ENCODE measurements around the gene PRKCA. TPM values are rescaled to one million over a fixed set of nuclear protein-coding genes. Genes with fewer than 3 reads are reported as not detected.

PRKCA gene
- total and polyA plus RNA-seq, 12 donors = 1.6 to 27.6 (median 10.5) TPM

DNA sequence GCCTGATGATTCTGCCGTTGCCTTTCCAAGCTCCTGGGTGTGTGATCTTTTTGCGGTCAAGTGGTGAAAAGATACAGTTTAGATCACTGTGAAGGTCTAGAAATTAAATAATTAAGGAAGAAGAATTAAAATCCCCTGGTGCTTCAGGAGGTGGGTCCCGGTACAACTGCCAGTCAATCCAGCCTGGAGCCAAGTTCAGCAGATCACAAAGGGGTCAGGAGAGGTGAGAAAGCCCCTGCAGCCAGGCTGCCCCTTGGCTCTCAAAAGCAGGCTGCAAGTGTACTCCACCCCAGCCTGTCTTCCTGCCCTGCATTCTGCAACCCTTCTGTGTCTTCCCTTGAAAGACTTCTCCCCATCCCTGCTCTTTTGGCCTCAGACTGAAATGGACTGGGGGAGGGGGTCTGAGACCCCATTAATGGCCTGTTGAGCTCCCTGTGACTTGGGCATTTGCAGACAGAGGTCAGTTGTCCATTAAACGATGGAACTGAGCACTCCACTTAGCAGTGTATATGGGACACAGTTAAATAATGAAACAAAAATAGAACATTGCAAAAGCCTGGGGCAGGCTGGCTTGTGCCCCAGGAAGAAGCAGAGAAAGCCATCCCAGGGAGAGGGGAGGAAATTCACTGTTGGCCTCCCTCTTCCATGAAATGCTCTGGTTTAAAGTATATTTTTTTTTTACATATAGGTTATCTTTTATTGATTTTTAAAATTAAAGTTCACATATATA lies 547.6 kb downstream of the PRKCA start:
- H3K9me3 ChIP-seq = peaks cover 0 to 18% (median 0%) of the 10 kb centered on the region in 11 donors

DNA sequence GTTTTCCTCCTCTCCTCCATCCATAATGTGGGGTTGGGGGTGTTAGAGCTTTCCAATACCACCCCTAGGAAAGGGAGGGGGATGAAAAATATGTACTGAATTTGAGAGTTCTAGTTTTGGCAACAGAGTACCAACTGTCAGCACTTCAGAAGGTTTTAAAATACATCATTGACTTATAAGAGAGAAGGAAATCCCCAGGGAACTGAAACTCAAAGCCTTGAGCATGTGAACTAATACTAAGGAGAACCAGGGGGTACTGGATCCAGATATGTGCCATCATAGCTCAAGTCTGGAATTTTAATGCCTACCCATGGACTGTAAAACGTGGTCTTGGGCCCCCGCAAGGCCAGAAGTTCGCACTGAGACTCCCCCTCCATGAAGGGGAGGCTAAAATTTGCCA lies 548.3 kb downstream of the PRKCA start:
- Histone ChIP-seq H3K27ac (peak overlapping the region in 2 of 10 donors; percentile 5 to 7), H3K36me3 (no peaks in the 10 kb centered on the region), H3K27me3 (no peaks in the 10 kb centered on the region), H3K4me3 (no peak overlapping the region), H3K4me1 (peaks cover 0 to 16% (median 5%) of the 10 kb centered on the region in 9 donors), H3K9me3 (peaks cover 0 to 23% (median 0%) of the 10 kb centered on the region in 11 donors)
- DNase-seq = no peak
- 68 to 83% methylated on average over 3 of the region's 3 CpGs for WGBS, 2 donors
- intact Hi-C loops (cut with DNase I) = no loop called here
- TF ChIP-seq, protein P1, sequence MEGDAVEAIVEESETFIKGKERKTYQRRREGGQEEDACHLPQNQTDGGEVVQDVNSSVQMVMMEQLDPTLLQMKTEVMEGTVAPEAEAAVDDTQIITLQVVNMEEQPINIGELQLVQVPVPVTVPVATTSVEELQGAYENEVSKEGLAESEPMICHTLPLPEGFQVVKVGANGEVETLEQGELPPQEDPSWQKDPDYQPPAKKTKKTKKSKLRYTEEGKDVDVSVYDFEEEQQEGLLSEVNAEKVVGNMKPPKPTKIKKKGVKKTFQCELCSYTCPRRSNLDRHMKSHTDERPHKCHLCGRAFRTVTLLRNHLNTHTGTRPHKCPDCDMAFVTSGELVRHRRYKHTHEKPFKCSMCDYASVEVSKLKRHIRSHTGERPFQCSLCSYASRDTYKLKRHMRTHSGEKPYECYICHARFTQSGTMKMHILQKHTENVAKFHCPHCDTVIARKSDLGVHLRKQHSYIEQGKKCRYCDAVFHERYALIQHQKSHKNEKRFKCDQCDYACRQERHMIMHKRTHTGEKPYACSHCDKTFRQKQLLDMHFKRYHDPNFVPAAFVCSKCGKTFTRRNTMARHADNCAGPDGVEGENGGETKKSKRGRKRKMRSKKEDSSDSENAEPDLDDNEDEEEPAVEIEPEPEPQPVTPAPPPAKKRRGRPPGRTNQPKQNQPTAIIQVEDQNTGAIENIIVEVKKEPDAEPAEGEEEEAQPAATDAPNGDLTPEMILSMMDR (IDR thresholded peaks at IDR 0.05) = no peak
- peak in 1 of 8 donors; percentile 33 for ATAC-seq

More for the DNA sequence above, 547.6 kb downstream of the PRKCA start:
- no peaks in the 10 kb centered on the region for H3K36me3 ChIP-seq
- TF ChIP-seq, protein P1 (IDR thresholded peaks at IDR 0.05) = no peak
- peaks cover 0 to 16% (median 5%) of the 10 kb centered on the region in 9 donors for H3K4me1 ChIP-seq
- WGBS, 2 donors = 71 to 73% methylated on average over 4 of the region's 4 CpGs
- peak overlapping the region in 4 of 10 donors; percentile 35 to 55 (median 46) for H3K27ac ChIP-seq
- DNase-seq (no peak), ATAC-seq (peak; percentile 75 to 99 (median 90))
- intact Hi-C loops (cut with DNase I) = no loop called here
- H3K27me3 ChIP-seq = peaks cover 0 to under 1% (median 0%) of the 10 kb centered on the region in 7 donors
- no peak overlapping the region for H3K4me3 ChIP-seq

DNA sequence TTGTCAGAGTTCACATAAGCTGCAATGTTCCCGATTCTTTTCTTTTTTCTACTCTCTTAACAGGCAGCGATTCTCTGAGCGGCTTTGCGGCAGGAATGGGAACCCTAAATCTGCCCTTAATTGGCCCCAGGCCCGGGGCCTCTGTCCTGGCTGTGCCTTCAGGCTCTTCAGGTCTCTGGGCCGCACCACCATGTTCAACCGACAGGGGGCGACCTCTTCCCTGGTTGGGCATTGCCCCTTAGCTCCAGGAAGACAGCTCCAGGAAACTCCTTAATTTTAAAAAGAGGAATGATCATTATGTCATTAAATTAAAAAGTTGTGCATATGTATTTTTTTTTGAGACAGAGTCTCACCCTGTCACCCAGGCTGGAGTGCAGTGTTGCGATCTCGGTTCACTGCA lies 552.8 kb downstream of the PRKCA start:
- DNase-seq (no peak), ATAC-seq (no peak)
- H3K27me3 ChIP-seq = peaks cover 0 to 8% (median 0%) of the 10 kb centered on the region in 7 donors
- peaks cover 0 to 8% (median under 1%) of the 10 kb centered on the region in 9 donors for H3K4me1 ChIP-seq
- WGBS, 2 donors = 69 to 71% methylated on average over 10 of the region's 10 CpGs
- peaks cover 0 to 21% (median 0%) of the 10 kb centered on the region in 11 donors for H3K9me3 ChIP-seq
- H3K36me3 ChIP-seq = no peaks in the 10 kb centered on the region
- no peak overlapping the region for H3K27ac ChIP-seq
- TF ChIP-seq, protein P1 (IDR thresholded peaks at IDR 0.05) = peak in 4 of 9 donors; percentile 14 to 39 (median 20)
- intact Hi-C loops (cut with DNase I) = no loop called here
- H3K4me3 ChIP-seq = no peak overlapping the region

DNA sequence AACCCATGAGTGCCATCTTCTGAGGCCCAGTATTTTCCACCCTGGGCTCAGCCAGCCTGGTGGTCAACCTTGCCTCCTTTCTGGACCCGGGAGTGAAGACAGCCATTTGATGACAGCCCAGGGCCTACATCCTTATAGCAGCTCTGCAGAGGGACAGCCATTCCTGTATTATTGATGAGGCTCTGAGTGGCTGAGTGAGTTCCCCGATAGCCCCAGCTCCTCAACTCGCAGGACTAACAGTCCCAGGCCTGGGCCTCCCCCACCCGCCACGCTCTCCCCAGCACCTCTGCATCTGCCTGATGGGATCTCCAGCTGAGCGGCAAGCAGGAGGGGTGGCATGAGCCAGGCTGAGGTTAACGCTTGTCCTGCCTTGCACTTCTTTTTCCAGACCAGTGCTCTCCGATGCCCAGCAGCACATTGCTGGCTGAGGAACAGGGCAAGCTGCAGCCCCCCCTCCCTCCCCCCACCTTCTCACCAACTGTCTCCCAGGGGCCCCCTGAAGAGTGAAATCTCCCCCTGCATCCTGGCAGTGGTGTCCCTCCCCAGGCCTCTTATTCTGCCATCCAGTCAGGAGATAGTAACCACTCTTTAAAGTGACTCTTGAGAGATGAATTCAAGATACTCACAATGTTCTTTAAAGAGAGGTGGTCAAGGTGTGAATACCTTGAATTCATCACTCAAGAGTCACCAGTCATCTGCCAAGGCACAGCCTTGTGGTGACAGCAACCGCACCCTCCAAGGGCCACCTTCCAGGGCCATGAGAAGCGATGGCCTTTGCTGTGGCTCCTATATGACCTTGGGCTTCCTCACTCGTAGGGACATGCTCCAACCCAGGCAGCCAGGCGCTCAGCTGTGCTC lies 556.0 kb downstream of the PRKCA start:
- Histone ChIP-seq H3K4me1 (no peaks in the 10 kb centered on the region), H3K4me3 (no peak overlapping the region), H3K27ac (no peak overlapping the region), H3K36me3 (no peaks in the 10 kb centered on the region), H3K9me3 (peaks cover 0 to 26% (median under 1%) of the 10 kb centered on the region in 11 donors), H3K27me3 (peaks cover 0 to 11% (median 0%) of the 10 kb centered on the region in 7 donors)
- intact Hi-C loops (cut with DNase I) = no loop called here
- DNase-seq (no peak), ATAC-seq (peak in 1 of 8 donors; percentile 47)
- 37 to 64% methylated on average over 12 of the region's 12 CpGs for WGBS, 2 donors
- TF ChIP-seq, protein P1 (IDR thresholded peaks at IDR 0.05) = no peak

Data from heart right ventricle (tissue), 16 donors.